ENCODE measurements around the gene ACVR1B.
A peak's percentile ranks its signal among the peaks of the same experiment; 100 is the strongest.

Gene ACVR1B

DNA sequence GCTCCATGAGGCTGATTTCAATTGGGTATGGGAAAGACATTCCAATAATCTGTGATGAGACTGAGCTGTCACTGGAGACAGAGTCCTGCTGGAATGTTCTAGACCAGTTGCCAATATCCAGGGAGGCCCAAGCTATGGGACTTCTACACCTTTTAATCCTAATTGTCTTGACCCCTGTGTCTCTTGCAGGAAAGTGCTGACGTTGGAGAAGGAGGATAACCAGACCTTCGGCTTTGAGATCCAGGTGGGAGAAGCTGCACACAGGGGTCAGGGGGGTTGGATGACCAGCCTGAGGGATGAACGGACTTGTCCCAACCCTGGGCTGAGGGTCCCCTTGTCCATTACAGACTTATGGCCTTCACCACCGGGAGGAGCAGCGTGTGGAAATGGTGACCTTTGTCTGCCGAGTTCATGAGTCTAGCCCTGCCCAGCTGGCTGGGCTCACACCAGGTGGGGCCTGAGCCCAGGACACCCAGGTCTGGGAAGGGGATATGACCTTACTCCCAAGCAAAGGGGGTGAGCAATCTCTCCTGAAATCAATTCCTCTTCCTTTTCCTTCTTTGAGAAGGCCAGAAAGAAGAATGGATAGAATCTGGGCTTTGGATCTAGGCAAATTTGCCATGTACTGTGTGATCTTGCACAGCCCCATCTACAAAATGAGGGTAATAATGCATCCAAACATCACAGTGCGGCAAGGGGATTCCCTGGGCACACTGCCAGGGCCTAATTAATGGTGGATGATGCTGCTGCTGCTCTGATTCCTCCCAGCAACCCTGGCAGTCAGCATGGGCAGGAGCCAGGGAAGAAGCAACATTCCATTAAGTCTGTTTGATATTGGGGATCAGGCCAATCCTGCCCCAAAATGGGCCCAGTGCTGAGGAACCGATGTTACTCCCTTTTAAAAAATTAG, 59.4 kb downstream of the ACVR1B start:
- 85 to 87% methylated on average over 8 of the region's 8 CpGs for WGBS, 2 experiments
- Histone ChIP-seq H3K36me3 (ENCODE audit: control insufficient read depth, insufficient read depth, low read length) (peaks cover 5% of the 10 kb centered on the region), H3K4me3 (ENCODE audit: insufficient read depth, low read depth, low read length) (peak overlapping the region; percentile 9)

DNA sequence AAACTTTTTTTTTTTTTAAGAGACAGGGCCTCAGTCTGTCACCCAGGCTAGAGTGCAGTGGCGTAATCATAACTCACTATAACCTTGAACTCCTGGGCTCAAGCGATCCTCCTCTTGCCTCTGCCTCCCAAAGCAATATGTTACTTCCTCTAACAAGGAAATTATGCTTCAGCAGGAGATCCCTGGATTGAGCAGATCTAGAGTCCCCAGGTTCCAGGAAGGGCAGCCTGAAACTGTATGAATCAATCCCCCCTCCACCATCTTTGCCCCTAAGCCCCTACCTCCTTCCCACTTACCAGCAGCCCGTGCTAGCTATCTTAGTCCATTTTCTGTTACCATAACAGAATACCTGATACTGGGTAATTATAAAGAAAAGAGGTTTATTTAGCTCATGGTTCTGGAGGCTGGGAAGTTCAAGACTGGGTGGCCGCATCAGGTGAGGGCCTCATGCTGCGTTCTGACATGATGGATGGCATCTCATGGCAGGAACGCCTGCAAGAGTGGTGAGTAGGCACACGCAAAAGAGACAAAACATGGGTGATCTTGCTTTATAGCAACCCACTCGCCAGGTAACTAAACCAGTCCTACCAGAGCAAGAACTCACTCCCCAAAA, 60.2 kb downstream of the ACVR1B start:
- H3K36me3 ChIP-seq (ENCODE audit: control insufficient read depth, insufficient read depth, low read length): peaks cover 5% of the 10 kb centered on the region

More for the DNA sequence above, 59.4 kb downstream of the ACVR1B start:
- H3K27me3 ChIP-seq (ENCODE audit: control insufficient read depth, insufficient read depth, low read length, poor library complexity, severe bottlenecking): peaks cover 54% of the 10 kb centered on the region
- no peaks in the 10 kb centered on the region for H3K9me3 ChIP-seq (ENCODE audit: control insufficient read depth, low read length)
- peaks cover 25% of the 10 kb centered on the region for H3K4me1 ChIP-seq (ENCODE audit: control insufficient read depth, insufficient read depth, low read length)
- H3K27ac ChIP-seq (ENCODE audit: insufficient read depth, low read depth, low read length, poor library complexity, severe bottlenecking): peak overlapping the region; percentile 64

DNA sequence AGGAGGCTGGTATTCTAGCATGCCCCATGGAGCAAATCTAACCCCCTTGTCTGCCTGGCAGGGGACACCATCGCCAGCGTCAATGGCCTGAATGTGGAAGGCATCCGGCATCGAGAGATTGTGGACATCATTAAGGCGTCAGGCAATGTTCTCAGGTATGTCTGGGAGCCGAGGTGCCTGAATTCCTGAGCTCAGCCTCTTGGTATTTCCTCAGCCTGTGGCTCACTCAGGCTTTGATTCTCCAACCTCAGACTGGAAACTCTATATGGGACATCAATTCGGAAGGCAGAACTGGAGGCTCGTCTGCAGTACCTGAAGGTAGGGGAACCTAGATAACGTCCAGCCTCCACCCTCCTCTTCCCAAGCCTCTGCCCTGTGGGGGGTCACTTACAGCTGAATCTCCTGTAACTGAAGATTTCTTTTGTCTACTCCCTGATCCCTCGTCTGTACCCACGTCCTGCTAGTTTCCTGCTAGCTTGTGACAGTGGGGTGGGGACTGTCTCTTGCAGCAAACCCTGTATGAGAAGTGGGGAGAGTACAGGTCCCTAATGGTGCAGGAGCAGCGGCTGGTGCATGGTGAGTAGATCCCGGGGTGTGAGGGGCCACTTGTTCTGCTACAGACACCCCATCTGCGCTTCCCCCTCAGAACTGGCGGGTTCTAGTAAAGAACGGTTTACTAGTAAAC, 62.3 kb downstream of the ACVR1B start:
- no peak overlapping the region for H3K27ac ChIP-seq (ENCODE audit: insufficient read depth, low read depth, low read length, poor library complexity, severe bottlenecking)
- H3K4me1 ChIP-seq (ENCODE audit: control insufficient read depth, insufficient read depth, low read length): peaks cover 28% of the 10 kb centered on the region
- peaks cover 5% of the 10 kb centered on the region for H3K36me3 ChIP-seq (ENCODE audit: control insufficient read depth, insufficient read depth, low read length)
- H3K27me3 ChIP-seq (ENCODE audit: control insufficient read depth, insufficient read depth, low read length, poor library complexity, severe bottlenecking): peaks cover 26% of the 10 kb centered on the region
- no peaks in the 10 kb centered on the region for H3K9me3 ChIP-seq (ENCODE audit: control insufficient read depth, low read length)
- WGBS, 2 experiments: 83 to 86% methylated on average over 16 of the region's 16 CpGs
- H3K4me3 ChIP-seq (ENCODE audit: insufficient read depth, low read depth, low read length): no peak overlapping the region

More for the DNA sequence above, 60.2 kb downstream of the ACVR1B start:
- no peaks in the 10 kb centered on the region for H3K9me3 ChIP-seq (ENCODE audit: control insufficient read depth, low read length)
- no peak overlapping the region for H3K4me3 ChIP-seq (ENCODE audit: insufficient read depth, low read depth, low read length)
- peaks cover 26% of the 10 kb centered on the region for H3K4me1 ChIP-seq (ENCODE audit: control insufficient read depth, insufficient read depth, low read length)
- peaks cover 47% of the 10 kb centered on the region for H3K27me3 ChIP-seq (ENCODE audit: control insufficient read depth, insufficient read depth, low read length, poor library complexity, severe bottlenecking)
- 95 to 96% methylated on average over 7 to 8 of the region's 8 CpGs for WGBS, 2 experiments
- H3K27ac ChIP-seq (ENCODE audit: insufficient read depth, low read depth, low read length, poor library complexity, severe bottlenecking): no peak overlapping the region

DNA sequence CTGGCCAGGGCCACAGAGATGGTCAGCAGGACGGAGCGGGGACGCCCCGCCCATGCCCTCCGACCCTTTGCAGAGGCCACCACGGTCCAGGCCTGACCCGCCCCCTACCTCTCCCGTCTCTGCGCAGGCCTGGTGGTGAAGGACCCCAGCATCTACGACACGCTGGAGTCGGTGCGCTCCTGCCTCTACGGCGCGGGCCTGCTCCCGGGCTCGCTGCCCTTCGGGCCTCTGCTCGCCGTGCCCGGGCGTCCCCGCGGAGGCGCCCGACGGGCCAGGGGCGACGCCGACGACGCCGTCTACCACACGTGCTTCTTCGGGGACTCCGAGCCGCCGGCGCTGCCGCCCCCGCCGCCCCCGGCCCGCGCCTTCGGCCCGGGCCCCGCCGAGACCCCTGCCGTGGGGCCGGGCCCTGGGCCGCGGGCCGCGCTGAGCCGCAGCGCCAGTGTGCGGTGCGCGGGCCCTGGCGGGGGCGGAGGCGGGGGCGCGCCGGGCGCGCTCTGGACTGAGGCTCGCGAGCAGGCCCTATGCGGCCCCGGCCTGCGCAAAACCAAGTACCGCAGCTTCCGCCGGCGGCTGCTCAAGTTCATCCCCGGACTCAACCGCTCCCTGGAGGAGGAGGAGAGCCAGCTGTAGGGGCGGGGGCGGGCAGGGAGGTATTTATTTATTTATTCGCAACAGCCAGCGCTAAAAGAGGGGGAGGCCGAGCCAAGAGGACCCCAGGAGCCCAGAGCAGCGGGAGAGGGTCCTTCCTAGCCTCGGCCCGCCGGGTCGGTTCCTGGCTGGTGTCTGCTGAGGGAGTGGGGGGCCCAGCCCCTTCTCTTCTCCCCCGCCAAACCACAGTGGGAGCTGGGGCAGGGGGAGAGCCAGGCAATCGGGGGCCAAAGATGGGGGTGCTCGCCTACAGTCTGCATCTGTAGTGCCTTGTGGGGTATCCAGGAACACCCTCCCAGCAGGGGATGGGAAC, 63.4 kb downstream of the ACVR1B start:
- H3K27ac ChIP-seq (ENCODE audit: insufficient read depth, low read depth, low read length, poor library complexity, severe bottlenecking): no peak overlapping the region
- H3K9me3 ChIP-seq (ENCODE audit: control insufficient read depth, low read length): no peaks in the 10 kb centered on the region
- H3K4me3 ChIP-seq (ENCODE audit: insufficient read depth, low read depth, low read length): peak overlapping the region; percentile 13
- WGBS, 2 experiments: 26 to 30% methylated on average over 93 of the region's 93 CpGs
- H3K36me3 ChIP-seq (ENCODE audit: control insufficient read depth, insufficient read depth, low read length): peaks cover 5% of the 10 kb centered on the region
- peaks cover 22% of the 10 kb centered on the region for H3K27me3 ChIP-seq (ENCODE audit: control insufficient read depth, insufficient read depth, low read length, poor library complexity, severe bottlenecking)
- peaks cover 21% of the 10 kb centered on the region for H3K4me1 ChIP-seq (ENCODE audit: control insufficient read depth, insufficient read depth, low read length)

DNA sequence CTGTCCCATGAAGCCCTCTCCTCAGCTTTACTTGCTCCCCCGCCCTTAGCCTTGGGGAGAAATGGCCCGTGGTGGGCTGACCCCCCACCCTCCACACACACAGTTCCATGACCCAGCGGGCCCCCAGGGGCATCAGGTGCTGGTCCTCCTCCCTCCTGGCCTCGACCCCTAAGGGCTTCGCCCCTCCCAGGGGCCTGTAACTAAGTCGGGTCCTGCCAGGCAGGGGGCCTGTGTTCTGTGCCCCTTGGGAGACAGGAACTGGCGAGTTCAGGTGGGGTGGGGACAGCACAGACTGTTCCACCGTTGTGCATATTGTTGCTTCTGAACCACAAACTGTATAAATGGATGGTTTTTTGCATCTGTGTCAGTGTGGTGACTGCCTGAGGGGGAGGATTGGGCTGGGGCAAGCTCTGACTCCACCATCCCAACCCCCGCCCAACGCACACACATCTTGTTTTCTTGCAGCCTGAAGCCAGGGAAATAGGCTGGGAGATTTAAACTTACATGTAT, 64.1 kb downstream of the ACVR1B start:
- H3K27ac ChIP-seq (ENCODE audit: insufficient read depth, low read depth, low read length, poor library complexity, severe bottlenecking): no peak overlapping the region
- no peaks in the 10 kb centered on the region for H3K9me3 ChIP-seq (ENCODE audit: control insufficient read depth, low read length)
- H3K36me3 ChIP-seq (ENCODE audit: control insufficient read depth, insufficient read depth, low read length): peaks cover 5% of the 10 kb centered on the region
- H3K4me3 ChIP-seq (ENCODE audit: insufficient read depth, low read depth, low read length): no peak overlapping the region
- 83 to 88% methylated on average over 10 of the region's 10 CpGs for WGBS, 2 experiments
- H3K4me1 ChIP-seq (ENCODE audit: control insufficient read depth, insufficient read depth, low read length): peaks cover 24% of the 10 kb centered on the region
- H3K27me3 ChIP-seq (ENCODE audit: control insufficient read depth, insufficient read depth, low read length, poor library complexity, severe bottlenecking): peaks cover 22% of the 10 kb centered on the region

DNA sequence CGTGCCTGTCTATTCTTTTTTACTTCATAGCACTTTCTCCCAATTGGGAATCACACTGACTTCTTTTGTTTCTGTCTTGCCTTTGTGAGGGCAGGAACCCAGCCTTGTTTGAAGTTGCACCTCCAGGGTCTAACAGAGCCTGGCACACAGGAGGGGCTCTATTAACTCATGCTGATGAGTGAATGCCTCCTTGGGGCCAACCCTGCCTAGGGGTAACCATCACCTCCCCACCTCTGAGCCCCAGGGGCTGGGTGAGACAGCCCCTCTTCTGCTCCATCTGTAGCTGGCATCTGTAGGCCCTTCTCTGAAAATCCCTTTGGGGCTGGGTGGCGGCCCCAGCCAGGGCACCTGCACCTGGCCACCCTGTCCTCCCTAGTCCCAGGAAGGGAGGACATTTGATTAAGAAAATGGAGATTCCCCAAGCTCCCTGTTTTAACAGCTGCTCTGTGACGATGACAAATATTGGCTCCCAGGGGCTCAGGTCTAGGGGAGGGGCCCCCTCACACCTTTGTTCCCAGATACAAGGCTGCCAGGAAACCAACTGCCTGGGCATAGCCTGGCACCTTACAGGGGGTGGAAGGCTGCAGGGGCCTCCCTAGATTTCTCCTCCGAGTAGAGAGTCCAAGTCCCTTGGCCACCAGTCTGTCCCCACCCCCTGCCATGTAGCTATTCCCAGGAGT, 67.1 kb downstream of the ACVR1B start:
- Histone ChIP-seq H3K36me3 (ENCODE audit: control insufficient read depth, insufficient read depth, low read length) (no peaks in the 10 kb centered on the region), H3K9me3 (ENCODE audit: control insufficient read depth, low read length) (no peaks in the 10 kb centered on the region), H3K4me1 (ENCODE audit: control insufficient read depth, insufficient read depth, low read length) (peaks cover 20% of the 10 kb centered on the region), H3K27me3 (ENCODE audit: control insufficient read depth, insufficient read depth, low read length, poor library complexity, severe bottlenecking) (peaks cover 44% of the 10 kb centered on the region), H3K4me3 (ENCODE audit: insufficient read depth, low read depth, low read length) (no peak overlapping the region), H3K27ac (ENCODE audit: insufficient read depth, low read depth, low read length, poor library complexity, severe bottlenecking) (no peak overlapping the region)
- WGBS, 2 experiments: 62 to 72% methylated on average over 4 of the region's 4 CpGs

DNA sequence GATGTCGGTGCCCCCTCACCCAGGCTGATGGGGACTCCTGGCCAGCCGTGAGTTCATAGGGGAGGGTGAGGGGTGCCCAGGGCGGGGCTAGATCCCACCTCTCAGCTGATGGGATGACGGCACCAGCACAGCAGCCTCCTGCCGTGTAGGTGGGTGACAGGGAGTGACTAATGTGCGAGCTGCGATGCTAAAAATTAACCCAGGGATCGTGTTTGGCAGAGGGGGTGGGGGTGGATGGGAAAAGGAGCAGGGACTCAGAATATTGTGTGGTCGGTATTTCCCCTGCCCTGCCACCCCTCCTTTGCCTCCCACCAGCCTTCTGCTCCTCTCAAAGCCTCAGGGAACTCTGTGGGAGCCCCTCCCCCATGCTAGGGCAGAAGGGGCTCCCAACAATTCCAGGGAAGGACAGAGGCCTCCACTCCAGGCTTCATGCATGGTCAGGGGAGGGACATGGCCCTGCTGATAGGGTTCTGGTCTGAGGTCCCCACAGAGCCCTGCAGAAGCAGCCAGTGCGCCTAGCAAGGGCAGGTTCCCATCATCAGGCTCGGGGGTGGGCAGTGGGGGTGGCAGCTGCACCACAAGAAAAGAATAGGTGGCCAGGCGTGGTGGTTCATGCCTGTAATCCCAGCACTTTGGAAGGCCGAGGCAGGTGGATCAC, 67.7 kb downstream of the ACVR1B start:
- 83 to 84% methylated on average over 13 of the region's 13 CpGs for WGBS, 2 experiments
- H3K27me3 ChIP-seq (ENCODE audit: control insufficient read depth, insufficient read depth, low read length, poor library complexity, severe bottlenecking): peaks cover 45% of the 10 kb centered on the region
- H3K9me3 ChIP-seq (ENCODE audit: control insufficient read depth, low read length): no peaks in the 10 kb centered on the region
- no peak overlapping the region for H3K27ac ChIP-seq (ENCODE audit: insufficient read depth, low read depth, low read length, poor library complexity, severe bottlenecking)
- H3K4me3 ChIP-seq (ENCODE audit: insufficient read depth, low read depth, low read length): no peak overlapping the region
- H3K4me1 ChIP-seq (ENCODE audit: control insufficient read depth, insufficient read depth, low read length): peaks cover 23% of the 10 kb centered on the region
- H3K36me3 ChIP-seq (ENCODE audit: control insufficient read depth, insufficient read depth, low read length): no peaks in the 10 kb centered on the region

DNA sequence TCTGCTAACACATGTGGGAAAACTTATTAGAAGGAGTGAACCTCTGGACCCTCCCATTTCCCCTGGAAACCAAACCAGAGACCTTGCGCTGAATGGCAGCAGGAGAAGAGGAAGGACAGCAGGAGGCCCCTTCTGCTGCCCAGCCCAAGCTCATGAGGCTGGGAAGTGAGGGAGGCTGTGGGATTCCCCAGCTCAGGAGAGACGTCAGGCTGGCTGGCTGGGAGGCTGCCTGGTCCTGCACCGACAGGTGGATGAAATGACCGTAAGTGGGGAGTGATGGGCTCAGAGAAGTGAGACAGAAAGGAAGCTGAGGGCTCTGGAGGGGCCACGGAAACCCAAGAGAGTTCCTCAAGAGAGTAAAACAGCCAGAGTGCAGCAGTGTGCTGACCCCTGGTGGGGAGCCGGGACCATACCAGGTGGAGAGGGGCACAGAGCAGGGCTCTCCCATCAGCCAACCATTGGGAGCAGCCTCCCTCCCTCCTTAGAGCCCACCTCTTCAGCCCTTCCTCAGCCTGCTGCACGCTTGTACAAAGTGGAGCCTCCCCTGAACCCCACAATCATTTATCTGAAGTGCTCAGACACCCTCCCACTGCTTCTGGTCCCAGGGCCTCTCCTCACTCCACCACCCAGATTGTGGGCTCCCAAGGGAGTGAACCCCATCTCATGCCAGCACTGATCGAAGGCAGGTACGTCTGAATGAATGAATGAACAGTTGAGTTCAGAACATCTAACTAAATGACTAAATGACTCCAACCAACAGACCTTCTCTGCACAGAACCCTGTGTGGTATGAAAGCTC, 69.2 kb downstream of the ACVR1B start:
- Histone ChIP-seq H3K27me3 (ENCODE audit: control insufficient read depth, insufficient read depth, low read length, poor library complexity, severe bottlenecking) (peaks cover 38% of the 10 kb centered on the region), H3K27ac (ENCODE audit: insufficient read depth, low read depth, low read length, poor library complexity, severe bottlenecking) (no peak overlapping the region), H3K9me3 (ENCODE audit: control insufficient read depth, low read length) (no peaks in the 10 kb centered on the region), H3K4me3 (ENCODE audit: insufficient read depth, low read depth, low read length) (no peak overlapping the region), H3K4me1 (ENCODE audit: control insufficient read depth, insufficient read depth, low read length) (peaks cover 20% of the 10 kb centered on the region), H3K36me3 (ENCODE audit: control insufficient read depth, insufficient read depth, low read length) (no peaks in the 10 kb centered on the region)
- WGBS, 2 experiments: 30% methylated on average over 9 of the region's 9 CpGs
